A204.1 (cell line): ENCODE results near the gene NTN1.

ENCODE experiments used
- FAIRE-seq: peaks from 2 replicates; lab custom pipeline; 2012; peaks lifted over from hg19 to GRCh38; lab: Jason Lieb, UNC

NTN1 gene

GRCh38 chr17:9233761-9234160 is 212.5 kb downstream of the NTN1 start:
- no peak for FAIRE-seq

GRCh38 chr17:9234389-9234945 is 213.2 kb downstream of the NTN1 start:
- no peak for FAIRE-seq

- no peak for FAIRE-seq
Measured at GRCh38 chr17:9235346-9235745, 214.0 kb downstream of the NTN1 start.

- FAIRE-seq = no peak
Measured at GRCh38 chr17:9236286-9237052, 215.2 kb downstream of the NTN1 start.

DNA sequence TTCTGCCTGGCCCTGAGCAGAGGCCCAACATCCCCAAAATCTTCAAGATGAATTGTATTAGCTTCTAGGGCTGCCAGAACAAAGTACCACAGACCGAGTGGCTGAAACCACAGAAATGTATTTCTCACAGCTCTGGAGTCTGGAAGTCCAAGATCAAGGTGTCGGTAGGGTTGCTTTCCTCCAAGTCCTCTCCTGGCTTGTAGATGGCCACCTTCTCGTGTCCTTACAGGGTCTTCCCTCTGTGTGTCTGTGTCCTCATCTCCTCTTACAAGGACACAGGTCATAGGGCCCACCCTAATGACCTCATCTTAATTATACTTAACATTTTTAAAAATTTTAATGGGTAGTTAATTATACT is 215.7 kb downstream of the NTN1 start:
- FAIRE-seq = no peak

DNA sequence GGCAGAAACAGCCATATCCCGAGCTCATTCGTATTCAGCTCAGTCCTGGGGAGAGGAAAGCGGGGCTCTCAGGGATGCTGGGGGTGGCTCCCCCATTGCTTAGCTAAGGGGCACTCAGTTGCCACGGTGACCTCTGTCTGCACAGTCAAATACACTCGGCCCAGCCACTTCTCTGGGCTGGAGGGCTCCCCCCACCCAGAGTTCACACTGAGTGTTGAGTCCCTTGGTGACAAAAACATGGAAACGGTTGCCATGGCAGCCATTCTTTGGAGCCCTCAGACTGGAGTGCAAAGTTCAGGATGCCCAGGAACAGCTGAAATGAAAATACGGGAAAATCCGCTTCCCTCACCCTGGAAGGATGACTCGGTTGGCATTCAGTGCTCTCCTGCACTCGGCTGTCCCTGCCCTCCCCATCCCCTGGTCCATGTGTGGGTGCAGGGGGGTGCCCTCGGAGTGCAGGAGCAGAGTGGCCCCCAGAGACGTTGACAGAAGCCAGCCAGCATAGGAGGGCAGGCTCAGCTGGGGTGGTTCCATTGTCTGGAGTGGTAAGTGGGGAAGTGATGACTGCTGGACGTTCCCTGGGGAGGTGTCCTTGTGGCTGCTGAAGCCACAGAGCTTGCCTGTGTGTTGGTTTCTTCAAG is 216.5 kb downstream of the NTN1 start:
- FAIRE-seq = no peak

DNA sequence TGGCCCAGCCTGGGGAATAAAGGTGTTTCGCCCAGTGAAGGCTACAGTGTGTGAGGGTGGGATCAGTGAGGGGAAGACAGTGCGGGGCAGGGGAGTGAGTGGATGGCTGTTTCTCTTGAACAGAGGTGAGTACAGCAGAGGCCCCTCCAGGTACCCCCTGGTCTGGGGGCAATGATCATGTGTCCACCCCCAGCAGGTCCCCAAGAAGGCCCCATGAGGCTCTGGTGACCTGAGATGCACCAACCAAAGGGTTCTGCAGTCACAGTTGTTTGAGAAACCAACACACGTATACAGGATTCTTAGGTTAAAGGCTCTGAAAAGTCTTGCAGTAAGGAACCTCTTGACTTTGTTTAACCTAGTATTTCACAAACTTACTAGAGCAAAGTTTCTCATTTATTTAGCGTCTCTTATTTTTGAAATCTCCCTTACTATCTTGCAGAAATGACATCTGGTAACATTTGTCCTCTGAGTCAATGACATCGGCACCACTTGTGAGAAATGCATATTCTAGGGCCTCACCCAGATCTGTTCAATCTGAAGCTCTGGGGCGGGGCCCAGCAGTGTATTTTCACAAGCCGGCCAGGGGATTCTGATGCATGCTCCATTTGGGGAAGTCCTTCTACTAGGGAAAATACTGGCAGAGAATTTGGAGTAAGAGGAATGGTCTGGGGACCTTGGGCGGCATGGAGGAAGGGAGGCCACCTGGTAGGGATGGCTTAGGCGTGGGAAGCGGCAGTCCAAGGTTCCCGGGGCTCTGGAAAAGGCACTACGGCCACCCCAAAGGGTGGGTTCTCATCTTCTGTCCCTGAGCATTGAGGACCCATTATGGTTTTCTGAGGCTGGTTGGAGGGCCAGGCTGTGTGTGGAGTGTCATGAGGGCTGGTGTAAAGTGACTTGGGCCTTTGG is 217.3 kb downstream of the NTN1 start:
- FAIRE-seq = no peak

- FAIRE-seq = no peak
Measured at GRCh38 chr17:9239246-9239792, 218.0 kb downstream of the NTN1 start.

DNA sequence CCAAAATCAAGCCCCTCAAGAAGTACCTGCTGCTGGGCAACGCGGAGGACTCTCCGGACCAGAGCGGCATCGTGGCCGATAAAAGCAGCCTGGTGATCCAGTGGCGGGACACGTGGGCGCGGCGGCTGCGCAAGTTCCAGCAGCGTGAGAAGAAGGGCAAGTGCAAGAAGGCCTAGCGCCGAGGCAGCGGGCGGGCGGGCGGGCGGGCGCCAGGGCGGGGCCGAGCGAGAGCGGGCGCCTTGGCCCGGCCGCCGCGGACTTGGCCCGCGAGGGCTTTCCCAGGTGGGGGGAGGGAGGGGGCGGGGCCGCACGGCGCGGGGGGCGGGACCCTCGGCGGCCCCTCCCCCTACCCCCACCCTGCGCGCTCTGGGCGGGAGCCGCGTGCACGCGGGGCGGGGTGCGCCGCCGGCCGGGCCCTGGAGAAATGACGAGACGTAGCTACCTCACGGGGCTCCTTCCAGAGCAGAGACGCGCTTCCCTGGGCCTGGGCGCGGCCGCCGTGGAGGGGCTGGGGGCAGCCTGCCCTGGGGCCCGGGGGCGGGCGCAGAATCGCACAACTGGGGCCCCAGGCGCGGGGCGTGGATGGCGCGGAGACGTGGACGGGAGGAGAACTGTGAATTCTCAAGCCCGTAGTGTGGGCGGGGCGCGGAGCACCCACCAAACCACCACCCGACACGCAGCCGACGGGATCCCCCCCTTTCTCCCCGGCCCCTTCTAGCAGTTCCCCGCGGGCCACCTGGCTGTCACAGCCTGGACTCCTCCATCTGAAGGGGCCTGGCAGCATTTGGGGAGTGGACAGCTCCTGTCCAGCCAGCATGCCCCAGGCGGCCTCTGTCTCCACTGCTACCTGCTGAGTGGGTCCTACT is 218.7 kb downstream of the NTN1 start:
- FAIRE-seq = no peak

GRCh38 chr17:9240659-9241370 is 219.5 kb downstream of the NTN1 start:
- FAIRE-seq = no peak

GRCh38 chr17:9241371-9241712 is 220.0 kb downstream of the NTN1 start:
- no peak for FAIRE-seq

DNA sequence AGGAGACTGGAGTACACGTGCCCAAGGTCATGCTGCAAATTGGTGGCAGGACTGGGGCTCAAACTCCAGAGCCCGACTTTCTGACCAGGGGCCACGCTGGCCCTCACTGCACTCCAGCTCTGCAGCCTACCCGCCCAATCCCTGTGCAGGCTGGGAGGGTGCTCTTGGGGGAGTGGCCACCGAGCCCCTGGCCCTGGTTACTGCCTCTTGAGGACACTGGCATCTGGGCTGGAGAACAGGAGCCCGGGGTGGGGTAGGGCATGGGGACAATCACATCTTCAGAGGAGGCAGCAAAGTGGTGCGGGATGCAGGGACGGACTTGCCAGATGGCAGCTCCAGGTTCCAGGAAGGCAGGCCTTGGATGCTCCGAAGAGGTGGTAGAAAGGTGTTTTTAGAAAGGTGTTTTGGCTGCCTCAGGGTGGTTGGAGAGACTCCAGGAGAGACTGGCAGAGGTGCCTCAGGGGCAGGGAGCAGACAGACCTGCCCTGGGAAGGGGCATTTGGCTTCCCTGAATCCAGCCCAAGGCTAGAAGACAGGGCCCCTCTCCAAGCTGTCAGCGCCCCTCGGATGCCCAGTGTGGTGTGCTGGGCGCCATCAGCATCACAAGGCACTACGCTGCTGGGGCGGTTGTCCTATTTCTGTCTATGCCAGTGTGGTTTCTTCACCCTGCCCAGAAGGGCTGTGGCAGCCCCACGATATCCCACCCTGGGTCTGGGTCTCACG is 220.6 kb downstream of the NTN1 start:
- no peak for FAIRE-seq

DNA sequence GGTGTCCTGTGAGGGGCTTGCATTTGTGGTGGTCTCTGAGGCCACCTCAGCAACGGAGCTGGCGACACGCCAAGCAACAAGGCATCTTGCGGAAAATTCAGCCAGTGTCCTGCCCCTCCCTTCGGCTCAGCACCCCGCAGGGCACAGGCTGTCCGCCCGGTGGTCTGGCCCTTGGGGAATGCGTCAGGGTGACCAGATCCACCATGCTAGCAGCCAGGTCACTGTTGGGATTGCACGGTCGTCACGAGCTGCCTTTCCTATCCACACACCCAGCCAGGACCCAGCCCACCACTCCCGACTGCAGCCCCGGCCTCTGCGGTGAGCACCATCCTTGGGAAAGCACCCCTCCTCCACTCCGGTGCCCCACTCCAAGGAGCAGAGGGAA is 221.2 kb downstream of the NTN1 start:
- FAIRE-seq = no peak

DNA sequence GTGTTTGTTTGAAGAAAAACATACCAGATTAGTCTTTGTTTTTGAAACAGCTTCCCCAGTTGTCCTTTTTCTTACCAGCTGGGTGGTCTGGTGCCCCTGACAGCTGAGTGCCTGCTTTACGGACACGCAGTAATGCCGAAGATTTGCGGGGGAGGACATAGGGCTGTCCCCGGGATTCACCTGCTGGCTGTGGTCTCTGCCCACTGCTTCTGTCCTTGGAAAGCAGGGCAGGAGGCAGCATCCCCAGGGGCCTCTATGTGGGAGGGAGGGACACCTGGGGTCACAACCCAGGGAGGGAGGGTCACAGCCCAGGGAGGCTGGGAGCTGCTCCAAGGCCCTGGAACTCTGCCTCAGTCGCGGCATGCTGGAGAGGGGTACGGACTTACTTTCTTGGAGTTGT is 221.7 kb downstream of the NTN1 start:
- no peak for FAIRE-seq

DNA sequence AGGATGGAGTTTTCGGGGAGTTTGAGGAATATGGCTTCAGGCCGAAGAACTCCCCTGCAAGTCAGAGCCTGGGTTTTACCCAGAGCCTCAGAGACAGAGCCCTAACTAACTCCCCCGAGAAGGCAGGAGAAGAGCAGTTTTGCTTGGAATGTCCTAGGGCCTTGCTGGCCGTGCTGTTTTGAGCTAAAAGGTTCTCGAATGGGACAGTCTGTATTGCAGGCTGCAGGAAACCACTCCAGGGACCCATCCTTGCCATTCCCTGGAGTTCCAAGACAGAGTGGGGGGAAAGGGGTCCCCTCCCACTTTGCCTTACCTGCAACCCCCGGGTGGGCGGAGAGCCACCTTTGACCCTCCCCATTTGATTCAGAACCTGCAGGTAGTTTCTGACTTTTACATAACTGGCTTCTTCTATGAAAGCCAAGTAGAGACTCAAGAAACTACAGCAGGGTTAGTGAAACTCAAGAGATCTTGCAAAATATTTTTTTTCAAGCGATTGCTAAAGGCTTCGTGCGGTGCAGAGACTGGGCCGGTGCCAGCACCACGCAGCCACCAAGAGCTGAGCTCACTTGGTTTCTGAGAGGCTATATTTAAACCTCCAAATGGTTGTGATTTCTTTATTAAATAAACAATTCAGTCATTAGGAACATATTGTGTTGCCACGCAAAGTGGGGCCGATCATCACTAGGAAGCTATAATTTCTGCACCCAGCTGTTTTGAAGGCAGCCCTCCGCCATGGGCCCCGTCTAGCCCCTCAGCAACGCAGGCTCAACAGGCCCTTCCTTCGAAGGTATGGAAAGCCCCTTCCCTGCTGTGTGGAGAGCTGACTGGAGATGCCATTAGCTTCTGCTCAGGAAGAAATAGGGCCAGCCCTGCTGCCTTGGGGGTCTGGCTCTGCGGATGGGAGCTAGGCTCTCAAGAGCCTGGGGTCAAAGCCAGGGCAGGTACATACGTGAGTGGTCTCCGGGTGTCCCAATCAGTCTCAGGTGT is 223.0 kb downstream of the NTN1 start:
- no peak for FAIRE-seq

GRCh38 chr17:9247401-9247938 is 226.2 kb downstream of the NTN1 start:
- FAIRE-seq = no peak

- no peak for FAIRE-seq
Measured at GRCh38 chr17:9249245-9249953, 228.1 kb downstream of the NTN1 start.

GRCh38 chr17:9251273-9251672 is 230.0 kb downstream of the NTN1 start:
- no peak for FAIRE-seq
